A549 (cell line): Measurements from ENCODE around the gene TMEM126A.
"Not testable (repeated sequence)": the region's sequence is repeated elsewhere in the genome, so short reads cannot be mapped to it uniquely, and the experiment has no call there.

ENCODE experiments used
- CHD2 ChIP-seq: fragments of 150-350 bp; IDR thresholded peaks from 2 replicates; pipeline ENCODE4 v1.6.1; 2014; ENCODE audit warnings: low read length; ENCODE audit not compliant: partially characterized antibody
- CHD4 ChIP-seq: fragments of 200-600 bp; sonication (generic); IDR thresholded peaks from 2 replicates; pipeline ENCODE4 v1.6.1; 2016; ENCODE audit warnings: antibody characterized with exemption, mild to moderate bottlenecking, borderline replicate concordance
- EP300 ChIP-seq, 2 experiments: fragments of >200 bp; sonication (Bioruptor Twin); formaldehyde crosslinking; IDR thresholded peaks; 2 replicates in 1 of 2; 3 replicates in 1 of 2; pipeline ENCODE4 v1.6.1; 2016 to 2017
- HOXB13 ChIP-seq: fragments of 250-450 bp; sonication (Bioruptor Pico); IDR thresholded peaks from 2 replicates; pipeline ENCODE4 v1.5.0; 2020; ENCODE audit warnings: low read depth, mild to moderate bottlenecking, moderate library complexity
- JUN ChIP-seq, 2 experiments: fragments of >200 bp; sonication (Bioruptor Twin); formaldehyde crosslinking; IDR thresholded peaks; 2 replicates in 1 of 2; 3 replicates in 1 of 2; pipeline ENCODE4 v1.6.1; 2016 to 2017
- POLR2A ChIP-seq: IDR thresholded peaks from 2 replicates; pipeline ENCODE4 v1.6.1; 2012; ENCODE audit warnings: mild to moderate bottlenecking, low read length
- RFX5 ChIP-seq: fragments of 450-650 bp; IDR thresholded peaks from 2 replicates; pipeline ENCODE4 v1.7.1; 2014; ENCODE audit warnings: antibody characterized with exemption, mild to moderate bottlenecking, moderate library complexity
- RNF2 ChIP-seq: fragments of 200-600 bp; sonication (generic); IDR thresholded peaks from 2 replicates; pipeline ENCODE4 v1.6.1; 2016; ENCODE audit warnings: low read depth, mild to moderate bottlenecking, antibody characterized with exemption, moderate library complexity, borderline replicate concordance
- TFCP2L1 ChIP-seq: fragments of 250-450 bp; sonication (Bioruptor Pico); IDR thresholded peaks from 2 replicates; pipeline ENCODE4 v1.5.0; 2021; ENCODE audit warnings: mild to moderate bottlenecking
- TF ChIP-seq, protein P1 (sequence below): fragments of >200 bp; sonication (Bioruptor Twin); formaldehyde crosslinking; IDR thresholded peaks from 3 replicates; pipeline ENCODE4 v1.5.1; 2016
- TF ChIP-seq, protein P2 (sequence below): fragments of 250-450 bp; sonication (Bioruptor Pico); IDR thresholded peaks from 2 replicates; pipeline ENCODE4 v1.5.0; 2021; ENCODE audit warnings: mild to moderate bottlenecking, moderate library complexity, borderline replicate concordance

DNA sequence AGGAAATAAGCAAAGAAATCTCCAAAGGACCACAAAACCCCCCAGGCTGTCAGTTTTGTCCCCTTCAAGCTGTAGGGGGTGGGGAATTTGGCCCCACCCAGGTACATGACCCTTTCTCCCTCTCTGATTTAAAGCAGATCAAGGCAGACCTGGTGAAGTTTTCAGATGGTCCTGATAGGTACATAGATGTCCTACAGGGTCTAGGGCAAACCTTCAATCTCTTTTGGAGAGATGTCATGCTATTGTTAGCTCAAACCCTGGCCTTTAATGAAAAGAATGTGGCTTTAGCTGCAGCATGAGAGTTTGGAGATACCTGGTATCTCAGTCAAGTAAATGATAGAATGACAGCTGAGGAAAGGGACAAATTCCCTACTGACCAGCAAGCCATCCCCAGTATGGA lies 39.1 kb upstream of the TMEM126A start:
- TF ChIP-seq RFX5; RNF2; JUN (IDR thresholded peaks at IDR 0.05); POLR2A; CHD2; TFCP2L1 (CRISPR knock-in tag); EP300 (IDR thresholded peaks at IDR 0.05); HOXB13 (CRISPR knock-in tag); CHD4: not testable (repeated sequence)
- TF ChIP-seq, protein P1, sequence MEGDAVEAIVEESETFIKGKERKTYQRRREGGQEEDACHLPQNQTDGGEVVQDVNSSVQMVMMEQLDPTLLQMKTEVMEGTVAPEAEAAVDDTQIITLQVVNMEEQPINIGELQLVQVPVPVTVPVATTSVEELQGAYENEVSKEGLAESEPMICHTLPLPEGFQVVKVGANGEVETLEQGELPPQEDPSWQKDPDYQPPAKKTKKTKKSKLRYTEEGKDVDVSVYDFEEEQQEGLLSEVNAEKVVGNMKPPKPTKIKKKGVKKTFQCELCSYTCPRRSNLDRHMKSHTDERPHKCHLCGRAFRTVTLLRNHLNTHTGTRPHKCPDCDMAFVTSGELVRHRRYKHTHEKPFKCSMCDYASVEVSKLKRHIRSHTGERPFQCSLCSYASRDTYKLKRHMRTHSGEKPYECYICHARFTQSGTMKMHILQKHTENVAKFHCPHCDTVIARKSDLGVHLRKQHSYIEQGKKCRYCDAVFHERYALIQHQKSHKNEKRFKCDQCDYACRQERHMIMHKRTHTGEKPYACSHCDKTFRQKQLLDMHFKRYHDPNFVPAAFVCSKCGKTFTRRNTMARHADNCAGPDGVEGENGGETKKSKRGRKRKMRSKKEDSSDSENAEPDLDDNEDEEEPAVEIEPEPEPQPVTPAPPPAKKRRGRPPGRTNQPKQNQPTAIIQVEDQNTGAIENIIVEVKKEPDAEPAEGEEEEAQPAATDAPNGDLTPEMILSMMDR = not testable (repeated sequence)
- TF ChIP-seq, protein P2, sequence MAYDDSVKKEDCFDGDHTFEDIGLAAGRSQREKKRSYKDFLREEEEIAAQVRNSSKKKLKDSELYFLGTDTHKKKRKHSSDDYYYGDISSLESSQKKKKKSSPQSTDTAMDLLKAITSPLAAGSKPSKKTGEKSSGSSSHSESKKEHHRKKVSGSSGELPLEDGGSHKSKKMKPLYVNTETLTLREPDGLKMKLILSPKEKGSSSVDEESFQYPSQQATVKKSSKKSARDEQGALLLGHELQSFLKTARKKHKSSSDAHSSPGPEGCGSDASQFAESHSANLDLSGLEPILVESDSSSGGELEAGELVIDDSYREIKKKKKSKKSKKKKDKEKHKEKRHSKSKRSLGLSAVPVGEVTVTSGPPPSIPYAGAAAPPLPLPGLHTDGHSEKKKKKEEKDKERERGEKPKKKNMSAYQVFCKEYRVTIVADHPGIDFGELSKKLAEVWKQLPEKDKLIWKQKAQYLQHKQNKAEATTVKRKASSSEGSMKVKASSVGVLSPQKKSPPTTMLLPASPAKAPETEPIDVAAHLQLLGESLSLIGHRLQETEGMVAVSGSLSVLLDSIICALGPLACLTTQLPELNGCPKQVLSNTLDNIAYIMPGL = not testable (repeated sequence)
